Large intestine (tissue), 3 donors: ENCODE data around the gene P2RX7. TPM values are rescaled to one million over a fixed set of nuclear protein-coding genes. Genes with fewer than 3 reads are reported as not detected.

Experiments
- DNase-seq, 2 donors: peaks; one replicate each; pipeline versions ENCODE4 v3.0.0 to v3.0.0-alpha.2; 2013
- H3K27ac ChIP-seq: one replicate; pipeline ENCODE4 v1.5.1; 2013; ENCODE audit warnings: low read length
- H3K27me3 ChIP-seq: 2 replicates; pipeline ENCODE4 v1.6.1; 2013; ENCODE audit warnings: low read length; ENCODE audit not compliant: control insufficient read depth, insufficient read depth
- H3K36me3 ChIP-seq: 2 replicates; pipeline ENCODE4 v1.6.1; 2013; ENCODE audit warnings: low read length; ENCODE audit not compliant: control insufficient read depth, insufficient read depth
- H3K4me1 ChIP-seq: one replicate; pipeline ENCODE4 v1.6.1; 2013; ENCODE audit warnings: low read length; ENCODE audit not compliant: control insufficient read depth, insufficient read depth
- H3K4me3 ChIP-seq: one replicate; pipeline ENCODE4 v1.5.1; 2013; ENCODE audit warnings: low read length
- H3K9me3 ChIP-seq: one replicate; pipeline ENCODE4 v1.6.1; 2013; ENCODE audit warnings: mild to moderate bottlenecking, low read depth, low read length, moderate library complexity; ENCODE audit not compliant: control insufficient read depth
- WGBS: methylation state at CpG from one replicate; pipeline ENCODE4 v1.1.5; 2013; ENCODE audit warnings: low lambda C conversion rate; ENCODE audit not compliant: insufficient coverage; 5-methylcytosine and 5-hydroxymethylcytosine counted together
- polyA plus RNA-seq: library from polyadenylated mRNA; unstranded; fragments of 120-200 nt; gene quantifications from one replicate; pipeline ENCODE4 v1.2.1, GENCODE V29; 2013

The P2RX7 gene
- polyA plus RNA-seq, 1 donor: 1.3 TPM

- no peaks in the 10 kb centered on the region for H3K9me3 ChIP-seq
- WGBS: no CpG with 5 or more reads among the region's 4 CpGs
Observed at GRCh38 chr12:121121805-121122204, 10.9 kb upstream of the P2RX7 start.

GRCh38 chr12:121123488-121123887, 9.2 kb upstream of the P2RX7 start:
- no peaks in the 10 kb centered on the region for H3K9me3 ChIP-seq
- no peaks in the 10 kb centered on the region for H3K4me1 ChIP-seq
- H3K4me3 ChIP-seq: no peak overlapping the region
- DNase-seq: no peak
- no peak overlapping the region for H3K27ac ChIP-seq
- no CpG with 5 or more reads among the region's 2 CpGs for WGBS
- no peaks in the 10 kb centered on the region for H3K36me3 ChIP-seq
- H3K27me3 ChIP-seq: peaks cover 10% of the 10 kb centered on the region

More at GRCh38 chr12:121121805-121122204, 10.9 kb upstream of the P2RX7 start:
- Histone ChIP-seq H3K27ac (no peak overlapping the region), H3K36me3 (no peaks in the 10 kb centered on the region), H3K4me1 (no peaks in the 10 kb centered on the region), H3K4me3 (no peak overlapping the region), H3K27me3 (peaks cover 6% of the 10 kb centered on the region)
- DNase-seq: no peak

- Histone ChIP-seq H3K4me3 (no peak overlapping the region), H3K27me3 (peaks cover 10% of the 10 kb centered on the region), H3K4me1 (no peaks in the 10 kb centered on the region), H3K27ac (no peak overlapping the region), H3K9me3 (no peaks in the 10 kb centered on the region), H3K36me3 (no peaks in the 10 kb centered on the region)
- peak; percentile 36 to 59 for DNase-seq
- WGBS: 88% methylated on average over 2 of the region's 4 CpGs
Observed at GRCh38 chr12:121124402-121125109, 8.1 kb upstream of the P2RX7 start.

- no peaks in the 10 kb centered on the region for H3K36me3 ChIP-seq
Observed at GRCh38 chr12:121127501-121127900, 5.2 kb upstream of the P2RX7 start.

GRCh38 chr12:121128908-121129810, 3.5 kb upstream of the P2RX7 start:
- no peaks in the 10 kb centered on the region for H3K9me3 ChIP-seq
- H3K27ac ChIP-seq: no peak overlapping the region
- DNase-seq: peak; percentile 37 to 53
- WGBS: 81% methylated on average over 2 of the region's 11 CpGs
- no peaks in the 10 kb centered on the region for H3K36me3 ChIP-seq
- no peaks in the 10 kb centered on the region for H3K4me1 ChIP-seq
- H3K4me3 ChIP-seq: no peak overlapping the region
- peaks cover 9% of the 10 kb centered on the region for H3K27me3 ChIP-seq

More at GRCh38 chr12:121127501-121127900, 5.2 kb upstream of the P2RX7 start:
- Histone ChIP-seq H3K4me3 (no peak overlapping the region), H3K4me1 (no peaks in the 10 kb centered on the region), H3K27ac (no peak overlapping the region), H3K9me3 (no peaks in the 10 kb centered on the region), H3K27me3 (peaks cover 8% of the 10 kb centered on the region)
- 50% methylated on average over 1 of the region's 3 CpGs for WGBS
- DNase-seq: no peak

- no peak for DNase-seq
- Histone ChIP-seq H3K4me3 (no peak overlapping the region), H3K27me3 (peaks cover 9% of the 10 kb centered on the region), H3K4me1 (no peaks in the 10 kb centered on the region), H3K27ac (no peak overlapping the region), H3K9me3 (no peaks in the 10 kb centered on the region), H3K36me3 (no peaks in the 10 kb centered on the region)
- no CpG with 5 or more reads among the region's 4 CpGs for WGBS
Observed at GRCh38 chr12:121129811-121130147, 2.9 kb upstream of the P2RX7 start.

GRCh38 chr12:121130866-121131373, 1.8 kb upstream of the P2RX7 start:
- peaks cover 9% of the 10 kb centered on the region for H3K27me3 ChIP-seq
- H3K27ac ChIP-seq: no peak overlapping the region
- no peak for DNase-seq
- no peaks in the 10 kb centered on the region for H3K9me3 ChIP-seq
- WGBS: 50% methylated on average over 2 of the region's 6 CpGs
- no peaks in the 10 kb centered on the region for H3K4me1 ChIP-seq
- H3K36me3 ChIP-seq: no peaks in the 10 kb centered on the region
- H3K4me3 ChIP-seq: no peak overlapping the region

- peaks cover 8% of the 10 kb centered on the region for H3K27me3 ChIP-seq
- no peaks in the 10 kb centered on the region for H3K36me3 ChIP-seq
- H3K9me3 ChIP-seq: no peaks in the 10 kb centered on the region
- no peak overlapping the region for H3K27ac ChIP-seq
- H3K4me3 ChIP-seq: no peak overlapping the region
- WGBS: no CpG with 5 or more reads among the region's 4 CpGs
- H3K4me1 ChIP-seq: no peaks in the 10 kb centered on the region
- DNase-seq: no peak
Observed at GRCh38 chr12:121131941-121132341, 735 bp upstream of the P2RX7 start.

- Histone ChIP-seq H3K36me3 (no peaks in the 10 kb centered on the region), H3K4me3 (no peak overlapping the region), H3K27me3 (peaks cover 4% of the 10 kb centered on the region), H3K27ac (no peak overlapping the region), H3K9me3 (no peaks in the 10 kb centered on the region), H3K4me1 (no peaks in the 10 kb centered on the region)
- 86% methylated on average over 3 of the region's 7 CpGs for WGBS
- DNase-seq: no peak
Observed at GRCh38 chr12:121133838-121134237, 1.2 kb downstream of the P2RX7 start.

- Histone ChIP-seq H3K36me3 (no peaks in the 10 kb centered on the region), H3K4me1 (no peaks in the 10 kb centered on the region), H3K4me3 (no peak overlapping the region), H3K9me3 (no peaks in the 10 kb centered on the region), H3K27ac (no peak overlapping the region), H3K27me3 (peaks cover 4% of the 10 kb centered on the region)
- WGBS: no CpG with 5 or more reads among the region's 3 CpGs
- DNase-seq: no peak
Observed at GRCh38 chr12:121135320-121135719, 2.6 kb downstream of the P2RX7 start.
